ENCODE measurements around the gene RBMS2. TPM values are rescaled to one million over a fixed set of nuclear protein-coding genes. Genes with fewer than 3 reads are reported as not detected.

RBMS2 gene
- total and polyA plus RNA-seq, 2 donors (not counting 1 experiment from before 2014, with no cell fraction given) = 0.81 to 7.6 TPM

DNA sequence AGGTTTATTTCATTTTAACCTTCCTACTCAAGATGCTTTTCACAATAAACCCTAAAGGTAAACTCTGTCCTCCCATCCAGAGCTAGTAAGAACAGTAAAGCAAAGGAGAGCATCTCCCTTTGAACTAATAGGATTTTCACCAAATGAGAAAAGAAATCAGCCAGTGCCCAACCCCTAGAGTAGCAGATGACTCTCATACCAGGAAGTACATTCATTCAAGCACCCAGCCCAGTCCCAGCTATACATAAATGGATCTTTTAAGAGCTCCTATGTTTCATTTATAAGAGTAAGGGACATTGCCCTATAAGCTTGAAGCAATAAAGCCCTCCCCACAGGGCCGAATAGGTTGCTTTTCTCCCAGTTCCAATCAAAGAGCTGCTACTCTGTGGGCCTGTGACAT is 100.9 kb downstream of the RBMS2 start:
- TF ChIP-seq EZH2 (IDR thresholded peaks at IDR 0.05; ENCODE audit: borderline replicate concordance, insufficient read depth, low read depth, low read length, poor library complexity, severe bottlenecking) = no peak
- TF ChIP-seq, protein P1, sequence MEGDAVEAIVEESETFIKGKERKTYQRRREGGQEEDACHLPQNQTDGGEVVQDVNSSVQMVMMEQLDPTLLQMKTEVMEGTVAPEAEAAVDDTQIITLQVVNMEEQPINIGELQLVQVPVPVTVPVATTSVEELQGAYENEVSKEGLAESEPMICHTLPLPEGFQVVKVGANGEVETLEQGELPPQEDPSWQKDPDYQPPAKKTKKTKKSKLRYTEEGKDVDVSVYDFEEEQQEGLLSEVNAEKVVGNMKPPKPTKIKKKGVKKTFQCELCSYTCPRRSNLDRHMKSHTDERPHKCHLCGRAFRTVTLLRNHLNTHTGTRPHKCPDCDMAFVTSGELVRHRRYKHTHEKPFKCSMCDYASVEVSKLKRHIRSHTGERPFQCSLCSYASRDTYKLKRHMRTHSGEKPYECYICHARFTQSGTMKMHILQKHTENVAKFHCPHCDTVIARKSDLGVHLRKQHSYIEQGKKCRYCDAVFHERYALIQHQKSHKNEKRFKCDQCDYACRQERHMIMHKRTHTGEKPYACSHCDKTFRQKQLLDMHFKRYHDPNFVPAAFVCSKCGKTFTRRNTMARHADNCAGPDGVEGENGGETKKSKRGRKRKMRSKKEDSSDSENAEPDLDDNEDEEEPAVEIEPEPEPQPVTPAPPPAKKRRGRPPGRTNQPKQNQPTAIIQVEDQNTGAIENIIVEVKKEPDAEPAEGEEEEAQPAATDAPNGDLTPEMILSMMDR (IDR thresholded peaks at IDR 0.05) = no peak
- H3K4me3 ChIP-seq (ENCODE audit: control extremely low read depth in 1 of 5, extremely low read depth in 1 of 5, insufficient read depth in 1 of 5, low read depth in 2 of 5, low read length in 4 of 5) = no peak overlapping the region
- peaks cover 86% of the 10 kb centered on the region for H4K20me1 ChIP-seq (ENCODE audit: control insufficient read depth, insufficient read depth, low read length, poor library complexity, severe bottlenecking)
- peaks cover 100% of the 10 kb centered on the region for H3K79me2 ChIP-seq (ENCODE audit: control insufficient read depth, insufficient read depth, low read length)
- no CpG with 5 or more reads among the region's 1 CpG for WGBS (ENCODE audit: insufficient coverage)
- H3K4me2 ChIP-seq (replicated peaks; ENCODE audit: low read depth, low read length, poor library complexity, severe bottlenecking) = no peak overlapping the region
- no peak for DNase-seq
- H2AFZ ChIP-seq (ENCODE audit: insufficient read depth, low read depth, low read length, poor library complexity, severe bottlenecking) = no peak overlapping the region
- ChIA-PET POLR2A (no interaction called here), CTCF (interaction anchor here (0.6 to 3.2 kb wide), 4 partner anchors 13 to 152 kb away, joined by 3 to 24 read pairs (median 4); no protein-coding TSS in a partner anchor)
- peaks cover 59% of the 10 kb centered on the region for H3K4me1 Mint-ChIP-seq
- H3K27ac ChIP-seq (ENCODE audit: low read length in 2 of 2) = peak overlapping the region in 1 of 2 donors; percentile 56
- no peak overlapping the region for H3K27ac Mint-ChIP-seq
- no peaks in the 10 kb centered on the region for H3K27me3 Mint-ChIP-seq
- H3K36me3 ChIP-seq (replicated peaks in 1 of 2; ENCODE audit: control extremely low read depth in 1 of 2, control insufficient read depth in 1 of 2, extremely low read depth in 1 of 2, insufficient read depth in 2 of 2, low read length in 1 of 2) = peaks cover 0 to 44% of the 10 kb centered on the region in 2 experiments
- H3K9me3 ChIP-seq (ENCODE audit: control extremely low read depth in 1 of 3, control insufficient read depth in 2 of 3, insufficient read depth in 1 of 3, low read length in 2 of 3) = no peaks in the 10 kb centered on the region
- H3K4me3 Mint-ChIP-seq = no peak overlapping the region
- H3K9ac ChIP-seq (ENCODE audit: low read length) = no peak overlapping the region
- no peaks in the 10 kb centered on the region for H3K27me3 ChIP-seq (replicated peaks in 1 of 4; ENCODE audit: control extremely low read depth in 1 of 4, control insufficient read depth in 3 of 4, insufficient read depth in 4 of 4, low read length in 3 of 4)
- H3K4me1 ChIP-seq (ENCODE audit: control insufficient read depth in 2 of 2, insufficient read depth in 2 of 2, low read length in 2 of 2) = peaks cover 21 to 24% of the 10 kb centered on the region in 2 donors
- no peaks in the 10 kb centered on the region for H3K9me3 Mint-ChIP-seq (ENCODE audit: insufficient read depth)
- no peak for ATAC-seq (ENCODE audit: low read depth)
- intact Hi-C loops (cut with micrococcal nuclease) = no loop called here

DNA sequence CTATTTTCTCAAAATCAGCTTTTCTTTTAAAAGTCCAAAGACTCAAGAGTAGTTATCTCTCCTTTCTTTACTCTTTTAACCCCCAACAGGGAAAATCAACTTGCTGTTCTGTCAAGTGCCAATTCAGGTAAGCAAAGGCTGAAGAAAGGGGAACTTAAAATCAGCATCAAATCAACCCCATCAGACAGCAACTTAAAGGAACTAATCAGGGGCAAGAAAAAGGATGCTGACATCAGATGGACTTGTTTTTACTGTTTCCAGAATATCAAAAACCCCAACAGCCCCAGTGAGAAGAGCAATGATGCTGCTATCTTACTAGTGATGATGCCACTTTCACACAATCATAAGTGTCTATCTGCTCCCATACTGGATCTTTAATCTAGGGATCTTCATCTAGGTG is 105.1 kb downstream of the RBMS2 start:
- H3K9ac ChIP-seq (ENCODE audit: low read length) = no peak overlapping the region
- DNase-seq (peak; percentile 63), ATAC-seq (ENCODE audit: low read depth) (peak; percentile 3)
- no peak overlapping the region for H2AFZ ChIP-seq (ENCODE audit: insufficient read depth, low read depth, low read length, poor library complexity, severe bottlenecking)
- no peaks in the 10 kb centered on the region for H3K9me3 ChIP-seq (ENCODE audit: control extremely low read depth in 1 of 3, control insufficient read depth in 2 of 3, insufficient read depth in 1 of 3, low read length in 2 of 3)
- no peaks in the 10 kb centered on the region for H3K9me3 Mint-ChIP-seq (ENCODE audit: insufficient read depth)
- CTCF ChIA-PET = interaction anchor here (0.6 to 3.0 kb wide), 4 partner anchors 10 to 131 kb away, joined by 3 to 24 read pairs (median 4); no protein-coding TSS in a partner anchor
- H3K4me1 ChIP-seq (ENCODE audit: control insufficient read depth in 2 of 2, insufficient read depth in 2 of 2, low read length in 2 of 2) = peaks cover 43 to 48% of the 10 kb centered on the region in 2 donors
- no peaks in the 10 kb centered on the region for H3K27me3 Mint-ChIP-seq
- H3K4me2 ChIP-seq (replicated peaks; ENCODE audit: low read depth, low read length, poor library complexity, severe bottlenecking) = peak overlapping the region; percentile 21
- H3K4me3 Mint-ChIP-seq = peak overlapping the region; percentile 46
- peaks cover 66% of the 10 kb centered on the region for H3K4me1 Mint-ChIP-seq
- H3K27me3 ChIP-seq (replicated peaks in 1 of 4; ENCODE audit: control extremely low read depth in 1 of 4, control insufficient read depth in 3 of 4, insufficient read depth in 4 of 4, low read length in 3 of 4) = no peaks in the 10 kb centered on the region
- peaks cover 0 to 17% of the 10 kb centered on the region in 2 experiments for H3K36me3 ChIP-seq (replicated peaks in 1 of 2; ENCODE audit: control extremely low read depth in 1 of 2, control insufficient read depth in 1 of 2, extremely low read depth in 1 of 2, insufficient read depth in 2 of 2, low read length in 1 of 2)
- peaks cover 94% of the 10 kb centered on the region for H3K79me2 ChIP-seq (ENCODE audit: control insufficient read depth, insufficient read depth, low read length)
- H4K20me1 ChIP-seq (ENCODE audit: control insufficient read depth, insufficient read depth, low read length, poor library complexity, severe bottlenecking) = peaks cover 54% of the 10 kb centered on the region
- H3K4me3 ChIP-seq (ENCODE audit: control extremely low read depth in 1 of 5, extremely low read depth in 1 of 5, insufficient read depth in 1 of 5, low read depth in 2 of 5, low read length in 4 of 5) = no peak overlapping the region
- no peak for TF ChIP-seq EZH2 (IDR thresholded peaks at IDR 0.05; ENCODE audit: borderline replicate concordance, insufficient read depth, low read depth, low read length, poor library complexity, severe bottlenecking)
- TF ChIP-seq, protein P1 (IDR thresholded peaks at IDR 0.05) = no peak
- POLR2A ChIA-PET = interaction anchor here (1.0 to 1.4 kb wide), 2 partner anchors 9 to 56 kb away, joined by 5 to 15 read pairs; no protein-coding TSS in a partner anchor
- peak overlapping the region; percentile 83 for H3K27ac Mint-ChIP-seq
- H3K27ac ChIP-seq (ENCODE audit: low read length in 2 of 2) = peak overlapping the region; percentile 44 to 69
- intact Hi-C loops (cut with micrococcal nuclease) = loop anchor here (5.0 kb wide), 1 partner anchor 34 kb away; no protein-coding TSS in a partner anchor
